Type B pancreatic cell (in vitro differentiated cells): Measurements from ENCODE around the gene CLINT1. TPM values are rescaled to one million over a fixed set of nuclear protein-coding genes. Genes with fewer than 3 reads are reported as not detected.

Experiments
- DNase-seq: peaks from one replicate; pipeline ENCODE4 v3.0.0; 2021; ENCODE audit warnings: mixed read lengths; ENCODE audit not compliant: unreplicated experiment; ENCODE audit errors: extremely low spot score
- H3K27ac Mint-ChIP-seq: 2 replicates; pipeline ENCODE4 v1.8.0; 2021; ENCODE audit warnings: mild to moderate bottlenecking, mixed read lengths
- H3K27me3 Mint-ChIP-seq: 2 replicates; pipeline ENCODE4 v1.8.0; 2021; ENCODE audit warnings: mixed read lengths
- H3K36me3 Mint-ChIP-seq: 2 replicates; pipeline ENCODE4 v1.8.0; 2021; ENCODE audit warnings: mixed read lengths
- H3K4me1 Mint-ChIP-seq: one replicate; pipeline ENCODE4 v1.8.0; 2021; ENCODE audit warnings: mixed read lengths; ENCODE audit not compliant: unreplicated experiment
- H3K4me3 Mint-ChIP-seq: 2 replicates; pipeline ENCODE4 v1.8.0; 2021; ENCODE audit warnings: mild to moderate bottlenecking, mixed read lengths
- H3K9me3 Mint-ChIP-seq: 2 replicates; pipeline ENCODE4 v1.8.0; 2021; ENCODE audit warnings: mixed read lengths
- total RNA-seq: library from RNA; stranded (reverse); gene quantifications from 2 replicates; pipeline ENCODE4 v1.2.1, GENCODE V29; 2021; ENCODE audit warnings: low replicate concordance
- TF ChIP-seq, protein P1 (sequence below): fragments of 200-600 bp; sonication (generic); conservative IDR thresholded peaks from 2 replicates; pipeline ENCODE4 v1.5.0; 2021; ENCODE audit warnings: antibody characterized with exemption, mild to moderate bottlenecking

Gene CLINT1
- total RNA-seq, 1 donor from 2014 or later, result 81.8 TPM

DNA sequence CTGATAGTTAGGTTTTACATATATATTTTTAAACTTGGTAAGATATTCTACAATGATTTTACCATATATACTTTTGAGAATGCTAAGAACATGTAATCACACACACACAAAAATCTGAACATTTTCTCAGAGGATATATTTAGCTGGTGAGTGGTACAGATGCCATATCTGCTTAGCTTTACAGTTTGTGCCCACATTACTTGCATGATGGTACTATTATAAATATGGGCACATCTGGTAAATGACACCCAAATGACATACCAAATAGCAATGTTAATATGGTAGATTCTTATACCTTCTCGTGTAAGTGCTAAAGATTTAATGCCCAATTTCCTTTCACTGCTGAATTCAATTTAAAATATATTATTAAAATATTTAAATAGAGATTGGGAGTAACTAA, 58.8 kb downstream of the CLINT1 start:
- no peak overlapping the region for H3K27ac Mint-ChIP-seq
- H3K9me3 Mint-ChIP-seq, result no peaks in the 10 kb centered on the region
- no peak overlapping the region for H3K4me3 Mint-ChIP-seq
- no peaks in the 10 kb centered on the region for H3K27me3 Mint-ChIP-seq
- H3K4me1 Mint-ChIP-seq, result no peaks in the 10 kb centered on the region
- TF ChIP-seq, protein P1, sequence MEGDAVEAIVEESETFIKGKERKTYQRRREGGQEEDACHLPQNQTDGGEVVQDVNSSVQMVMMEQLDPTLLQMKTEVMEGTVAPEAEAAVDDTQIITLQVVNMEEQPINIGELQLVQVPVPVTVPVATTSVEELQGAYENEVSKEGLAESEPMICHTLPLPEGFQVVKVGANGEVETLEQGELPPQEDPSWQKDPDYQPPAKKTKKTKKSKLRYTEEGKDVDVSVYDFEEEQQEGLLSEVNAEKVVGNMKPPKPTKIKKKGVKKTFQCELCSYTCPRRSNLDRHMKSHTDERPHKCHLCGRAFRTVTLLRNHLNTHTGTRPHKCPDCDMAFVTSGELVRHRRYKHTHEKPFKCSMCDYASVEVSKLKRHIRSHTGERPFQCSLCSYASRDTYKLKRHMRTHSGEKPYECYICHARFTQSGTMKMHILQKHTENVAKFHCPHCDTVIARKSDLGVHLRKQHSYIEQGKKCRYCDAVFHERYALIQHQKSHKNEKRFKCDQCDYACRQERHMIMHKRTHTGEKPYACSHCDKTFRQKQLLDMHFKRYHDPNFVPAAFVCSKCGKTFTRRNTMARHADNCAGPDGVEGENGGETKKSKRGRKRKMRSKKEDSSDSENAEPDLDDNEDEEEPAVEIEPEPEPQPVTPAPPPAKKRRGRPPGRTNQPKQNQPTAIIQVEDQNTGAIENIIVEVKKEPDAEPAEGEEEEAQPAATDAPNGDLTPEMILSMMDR, result no peak
- H3K36me3 Mint-ChIP-seq, result peaks cover 22% of the 10 kb centered on the region
- no peak for DNase-seq

- no peak for DNase-seq
- Mint-ChIP-seq H3K27me3 (no peaks in the 10 kb centered on the region), H3K27ac (no peak overlapping the region), H3K4me3 (no peak overlapping the region), H3K4me1 (no peaks in the 10 kb centered on the region), H3K9me3 (no peaks in the 10 kb centered on the region), H3K36me3 (peaks cover 21% of the 10 kb centered on the region)
- TF ChIP-seq, protein P1, result no peak
Measured at GRCh38 chr5:157799578-157799977, 59.4 kb downstream of the CLINT1 start.

DNA sequence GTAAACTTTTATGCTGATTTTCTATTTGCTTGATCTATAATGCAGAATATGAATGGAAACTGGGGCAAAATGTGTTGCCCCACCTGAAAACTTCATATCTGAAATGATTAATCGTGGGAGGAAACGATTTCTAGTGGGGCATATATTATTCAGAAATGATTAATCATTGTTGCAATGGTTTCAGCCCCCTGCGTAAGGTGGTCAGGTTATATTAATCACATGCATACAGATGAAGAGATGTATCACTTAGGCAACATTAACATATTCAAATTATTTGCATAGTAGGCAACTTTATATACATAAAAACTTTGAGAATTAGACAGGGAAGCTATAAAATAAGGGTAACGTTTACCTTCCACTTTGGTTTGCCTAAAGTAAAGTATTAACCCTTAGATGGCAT, 65.6 kb downstream of the CLINT1 start:
- Mint-ChIP-seq H3K36me3 (peaks cover 35% of the 10 kb centered on the region), H3K9me3 (no peaks in the 10 kb centered on the region)
- TF ChIP-seq, protein P1, result no peak

GRCh38 chr5:157785801-157786200, 73.1 kb downstream of the CLINT1 start:
- peaks cover 25% of the 10 kb centered on the region for H3K36me3 Mint-ChIP-seq
- DNase-seq, result no peak
- no peaks in the 10 kb centered on the region for H3K27me3 Mint-ChIP-seq
- H3K4me3 Mint-ChIP-seq, result no peak overlapping the region
- H3K9me3 Mint-ChIP-seq, result no peaks in the 10 kb centered on the region
- TF ChIP-seq, protein P1, result no peak
- no peak overlapping the region for H3K27ac Mint-ChIP-seq
- no peaks in the 10 kb centered on the region for H3K4me1 Mint-ChIP-seq

More for the DNA sequence above, 65.6 kb downstream of the CLINT1 start:
- no peaks in the 10 kb centered on the region for H3K27me3 Mint-ChIP-seq
- no peak for DNase-seq
- no peak overlapping the region for H3K4me3 Mint-ChIP-seq
- H3K4me1 Mint-ChIP-seq, result no peaks in the 10 kb centered on the region
- H3K27ac Mint-ChIP-seq, result no peak overlapping the region

DNA sequence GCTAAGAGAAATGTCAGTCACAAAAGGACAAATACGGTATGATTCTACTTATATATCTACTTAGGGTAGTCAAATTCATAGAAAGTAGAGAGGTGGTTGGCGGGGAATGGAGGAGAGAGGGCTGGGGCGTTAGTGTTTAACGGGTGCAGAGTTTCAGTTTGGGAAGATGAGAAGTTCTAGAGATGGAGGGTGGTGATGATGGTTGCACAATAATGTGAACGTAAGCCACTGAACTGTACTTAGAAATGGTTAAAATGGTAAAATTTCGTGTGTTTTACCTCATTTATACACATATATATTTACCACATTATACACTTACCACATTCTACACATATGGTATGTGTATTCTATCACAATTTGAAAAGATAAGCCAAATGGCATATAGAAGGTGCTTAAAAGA, 79.7 kb downstream of the CLINT1 start:
- H3K4me1 Mint-ChIP-seq, result no peaks in the 10 kb centered on the region
- no peaks in the 10 kb centered on the region for H3K9me3 Mint-ChIP-seq
- H3K27ac Mint-ChIP-seq, result no peak overlapping the region
- TF ChIP-seq, protein P1, result no peak
- no peaks in the 10 kb centered on the region for H3K27me3 Mint-ChIP-seq
- H3K36me3 Mint-ChIP-seq, result peaks cover 3% of the 10 kb centered on the region
- H3K4me3 Mint-ChIP-seq, result no peak overlapping the region
- no peak for DNase-seq

DNA sequence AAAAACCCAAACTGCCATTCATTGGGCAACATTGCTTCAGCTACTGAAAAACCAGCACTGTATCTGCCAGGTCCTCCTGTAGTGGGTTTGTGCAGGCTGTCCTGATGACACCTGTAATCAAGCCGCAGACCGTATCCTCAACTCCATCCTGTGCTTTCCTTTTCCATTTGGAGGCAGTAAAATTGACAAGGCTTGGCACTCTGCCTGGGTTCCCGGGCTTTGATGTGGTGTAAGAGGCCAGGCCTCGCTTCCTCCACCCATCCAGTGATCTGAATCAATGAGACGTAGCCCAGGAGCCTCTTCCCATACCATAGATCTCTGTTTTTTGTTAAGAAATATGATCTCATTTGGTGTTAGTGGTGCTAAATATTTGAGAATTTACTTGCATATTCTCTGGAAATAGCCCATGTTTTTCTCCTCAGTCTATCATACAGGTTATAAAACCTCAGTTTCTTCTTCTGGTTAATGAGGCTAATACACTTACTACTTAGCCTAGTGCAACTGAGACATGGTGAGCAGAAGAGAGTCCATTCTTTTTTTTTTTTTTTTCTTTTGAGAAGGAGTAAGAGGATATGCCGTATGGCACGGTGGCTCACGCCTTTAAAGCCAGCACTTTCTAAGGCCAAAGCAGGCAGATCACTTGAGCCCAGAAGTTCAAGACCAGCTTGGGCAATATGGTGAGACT, 80.7 kb downstream of the CLINT1 start:
- Mint-ChIP-seq H3K4me1 (no peaks in the 10 kb centered on the region), H3K27ac (no peak overlapping the region), H3K27me3 (peaks cover 2% of the 10 kb centered on the region), H3K4me3 (no peak overlapping the region), H3K36me3 (no peaks in the 10 kb centered on the region), H3K9me3 (no peaks in the 10 kb centered on the region)
- no peak for DNase-seq
- TF ChIP-seq, protein P1, result no peak
